SHP77 (cell line): ENCODE measurements around the gene CELSR3.

Experiments used
- DNase-seq, 2 experiments: peaks; one replicate each; lab custom pipeline; 2025; lab: John Stamatoyannopoulos, UW

Gene CELSR3

GRCh38 chr3:48687220-48687678, 24.6 kb upstream of the CELSR3 start:
- no peak for DNase-seq

GRCh38 chr3:48686538-48687219, 24.0 kb upstream of the CELSR3 start:
- DNase-seq = no peak

GRCh38 chr3:48685603-48686511, 23.2 kb upstream of the CELSR3 start, which contains the start of gene NCKIPSD:
Gene NCKIPSD (minus strand): TSS chr3:48685915. CDS start chr3:48685807, 108 bp downstream.
- DNase-seq = peak; percentile 56 to 68

GRCh38 chr3:48685293-48685602, 22.6 kb upstream of the CELSR3 start:
- no peak for DNase-seq

GRCh38 chr3:48684480-48685143, 21.9 kb upstream of the CELSR3 start:
- no peak for DNase-seq

- DNase-seq = no peak
Observed at GRCh38 chr3:48684054-48684349, 21.3 kb upstream of the CELSR3 start.

GRCh38 chr3:48682786-48683185, 20.1 kb upstream of the CELSR3 start:
- no peak for DNase-seq

- DNase-seq = no peak
Observed at GRCh38 chr3:48681974-48682610, 19.4 kb upstream of the CELSR3 start.

- no peak for DNase-seq
Observed at GRCh38 chr3:48681541-48681880, 18.8 kb upstream of the CELSR3 start.

- DNase-seq = no peak
Observed at GRCh38 chr3:48680811-48681540, 18.3 kb upstream of the CELSR3 start.

GRCh38 chr3:48679411-48680391, 17.0 kb upstream of the CELSR3 start:
- DNase-seq = no peak

GRCh38 chr3:48678566-48679380, 16.1 kb upstream of the CELSR3 start:
- DNase-seq = no peak

GRCh38 chr3:48678056-48678455, 15.4 kb upstream of the CELSR3 start:
- no peak for DNase-seq

GRCh38 chr3:48674505-48674904, 11.8 kb upstream of the CELSR3 start:
- DNase-seq = no peak

GRCh38 chr3:48672522-48672921, 9.8 kb upstream of the CELSR3 start:
- DNase-seq = no peak

- DNase-seq = no peak
Observed at GRCh38 chr3:48664929-48665328, 2.2 kb upstream of the CELSR3 start.

- DNase-seq = no peak
Observed at GRCh38 chr3:48664313-48664644, 1.6 kb upstream of the CELSR3 start.

GRCh38 chr3:48663489-48664312, 1.0 kb upstream of the CELSR3 start:
- peak; percentile 98 for DNase-seq

GRCh38 chr3:48662145-48662752, 437 bp downstream of the CELSR3 start:
- DNase-seq = no peak
